C4-2B (cell line): ENCODE results near the gene ZNF276.
"Not testable (repeated sequence)": the region's sequence is repeated elsewhere in the genome, so short reads cannot be mapped to it uniquely, and the experiment has no call there.

Experiments used
- H3K27ac ChIP-seq: fragments of 450-650 bp; 2 replicates; pipeline ENCODE4 v1.5.1; 2017
- ZFX ChIP-seq: fragments of 450-650 bp; IDR thresholded peaks from 2 replicates; pipeline ENCODE4 v1.6.1; 2017
- TF ChIP-seq, protein P1 (sequence below): fragments of 450-650 bp; conservative IDR thresholded peaks from 2 replicates; pipeline ENCODE4 v1.5.1; 2017; ENCODE audit warnings: mild to moderate bottlenecking

Gene ZNF276

DNA sequence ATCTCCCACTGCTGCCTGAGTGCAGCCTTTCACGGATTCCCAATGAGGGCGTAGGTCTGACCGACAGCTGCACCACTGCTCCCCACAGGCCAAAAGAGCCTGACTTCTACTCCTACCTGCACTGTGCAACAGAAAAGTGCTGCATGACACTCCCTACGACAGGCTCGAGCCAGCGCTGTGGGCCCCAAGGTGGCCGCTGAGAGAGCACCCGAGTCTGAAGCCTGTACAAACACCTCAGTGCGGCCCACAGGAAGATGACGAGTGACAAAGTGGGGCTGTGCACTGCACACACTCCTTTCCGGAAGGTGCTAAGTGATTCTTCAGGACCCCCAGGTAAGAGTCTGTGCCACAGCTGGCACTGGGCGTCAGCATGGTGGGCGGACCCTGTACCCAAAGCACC is 53.9 kb downstream of the ZNF276 start:
- no peak overlapping the region for H3K27ac ChIP-seq
- TF ChIP-seq, protein P1, sequence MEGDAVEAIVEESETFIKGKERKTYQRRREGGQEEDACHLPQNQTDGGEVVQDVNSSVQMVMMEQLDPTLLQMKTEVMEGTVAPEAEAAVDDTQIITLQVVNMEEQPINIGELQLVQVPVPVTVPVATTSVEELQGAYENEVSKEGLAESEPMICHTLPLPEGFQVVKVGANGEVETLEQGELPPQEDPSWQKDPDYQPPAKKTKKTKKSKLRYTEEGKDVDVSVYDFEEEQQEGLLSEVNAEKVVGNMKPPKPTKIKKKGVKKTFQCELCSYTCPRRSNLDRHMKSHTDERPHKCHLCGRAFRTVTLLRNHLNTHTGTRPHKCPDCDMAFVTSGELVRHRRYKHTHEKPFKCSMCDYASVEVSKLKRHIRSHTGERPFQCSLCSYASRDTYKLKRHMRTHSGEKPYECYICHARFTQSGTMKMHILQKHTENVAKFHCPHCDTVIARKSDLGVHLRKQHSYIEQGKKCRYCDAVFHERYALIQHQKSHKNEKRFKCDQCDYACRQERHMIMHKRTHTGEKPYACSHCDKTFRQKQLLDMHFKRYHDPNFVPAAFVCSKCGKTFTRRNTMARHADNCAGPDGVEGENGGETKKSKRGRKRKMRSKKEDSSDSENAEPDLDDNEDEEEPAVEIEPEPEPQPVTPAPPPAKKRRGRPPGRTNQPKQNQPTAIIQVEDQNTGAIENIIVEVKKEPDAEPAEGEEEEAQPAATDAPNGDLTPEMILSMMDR = no peak
- TF ChIP-seq ZFX = no peak

DNA sequence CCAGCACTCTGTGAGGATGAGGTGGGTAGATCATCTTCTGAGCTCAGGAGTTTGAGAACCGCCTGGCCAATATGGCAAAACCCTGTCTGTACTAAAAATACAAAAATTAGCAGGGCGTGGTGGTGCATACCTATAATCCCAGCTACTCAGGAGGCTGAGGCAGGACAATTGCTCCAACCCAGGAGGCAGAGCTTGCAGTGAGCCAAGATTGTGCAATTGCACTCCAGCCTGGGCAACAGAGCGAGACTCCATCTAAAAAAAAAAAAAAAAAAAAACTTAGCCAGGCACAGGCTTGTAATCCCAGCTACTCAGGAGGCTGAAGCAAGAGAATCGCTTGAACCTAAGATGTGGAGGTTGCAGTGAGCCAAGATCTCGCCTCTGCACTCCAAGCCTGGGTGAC is 56.9 kb downstream of the ZNF276 start:
- not testable (repeated sequence) for H3K27ac ChIP-seq

DNA sequence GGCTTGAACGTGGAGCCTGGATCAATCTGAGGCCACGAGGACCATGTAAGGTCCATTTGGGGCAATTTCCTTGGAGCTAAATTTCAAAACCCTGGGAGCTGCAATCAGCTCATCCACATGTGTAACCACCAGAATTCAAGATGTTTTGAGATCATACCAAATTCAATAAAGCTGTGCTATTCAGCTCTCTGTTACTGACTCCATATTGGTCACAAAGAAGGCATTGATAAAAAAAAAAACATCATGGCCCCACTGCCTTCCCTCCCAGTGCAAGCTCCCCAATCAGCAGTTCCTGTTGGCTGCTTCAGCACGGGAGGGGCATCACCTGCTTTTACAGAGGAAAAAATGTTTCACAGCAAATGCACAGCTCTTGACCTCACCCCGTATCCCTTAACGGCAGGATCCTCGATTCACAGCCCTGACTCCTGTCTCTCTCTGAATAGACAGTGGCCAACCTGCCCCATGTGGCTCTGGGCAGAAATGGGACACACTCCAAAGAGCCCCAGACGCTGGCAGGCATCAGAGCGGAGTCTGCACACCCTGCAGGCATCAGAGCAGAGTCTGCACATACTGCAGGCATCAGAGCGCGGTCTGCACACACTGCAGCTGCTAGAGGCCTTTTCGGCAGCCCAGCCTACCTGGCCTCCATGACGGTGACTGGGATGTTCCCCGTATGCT is 58.0 kb downstream of the ZNF276 start:
- no peak overlapping the region for H3K27ac ChIP-seq
- TF ChIP-seq ZFX = no peak
- TF ChIP-seq, protein P1 = no peak

DNA sequence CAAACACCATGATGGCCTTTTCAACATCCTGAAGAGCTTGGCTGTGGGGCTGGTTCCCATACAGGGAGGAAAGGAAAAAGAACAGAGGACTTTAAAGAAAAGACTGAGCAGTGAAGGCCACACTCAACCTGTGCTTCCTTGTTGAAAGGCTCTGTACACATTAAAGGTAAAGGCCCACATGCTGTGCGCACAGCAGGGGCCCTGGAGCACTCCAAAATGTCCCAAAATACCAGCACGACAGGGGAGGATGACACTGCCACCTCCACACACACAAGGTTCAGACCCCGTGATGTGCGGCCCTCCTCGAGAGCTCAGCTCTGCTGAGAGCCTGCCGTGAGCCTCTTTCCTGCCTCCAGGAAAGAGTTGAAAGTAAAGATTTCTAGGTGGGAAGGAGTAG is 58.6 kb downstream of the ZNF276 start:
- no peak overlapping the region for H3K27ac ChIP-seq
- TF ChIP-seq ZFX = no peak

GRCh38 chr16:89782489-89782888 is 61.2 kb downstream of the ZNF276 start:
- H3K27ac ChIP-seq = no peak overlapping the region
- no peak for TF ChIP-seq ZFX
- TF ChIP-seq, protein P1 = no peak

- H3K27ac ChIP-seq = not testable (repeated sequence)
Measured at GRCh38 chr16:89783952-89784351, 62.6 kb downstream of the ZNF276 start.

- no peak overlapping the region for H3K27ac ChIP-seq
- TF ChIP-seq, protein P1 = no peak
- no peak for TF ChIP-seq ZFX
Measured at GRCh38 chr16:89784406-89784805, 63.1 kb downstream of the ZNF276 start.

- no peak overlapping the region for H3K27ac ChIP-seq
- TF ChIP-seq, protein P1 = no peak
- TF ChIP-seq ZFX = no peak
Measured at GRCh38 chr16:89785523-89786155, 64.3 kb downstream of the ZNF276 start.
